Neuron (in vitro differentiated cells): ENCODE measurements around the gene BCR.
"Not testable (repeated sequence)": the region's sequence is repeated elsewhere in the genome, so short reads cannot be mapped to it uniquely, and the experiment has no call there.

Experiments
- H2AFZ ChIP-seq: one replicate; pipeline ENCODE4 v1.6.1; 2013; ENCODE audit warnings: low read depth, mild to moderate bottlenecking, inconsistent platforms, low read length, moderate library complexity
- H3K27me3 ChIP-seq: one replicate; pipeline ENCODE4 v1.6.1; 2013; ENCODE audit warnings: low read length; ENCODE audit not compliant: insufficient read depth
- H3K36me3 ChIP-seq: one replicate; pipeline ENCODE4 v1.6.1; 2013; ENCODE audit warnings: low read length; ENCODE audit not compliant: insufficient read depth
- H3K4me1 ChIP-seq: one replicate; pipeline ENCODE4 v1.6.1; 2013; ENCODE audit warnings: low read length; ENCODE audit not compliant: insufficient read depth
- H3K4me3 ChIP-seq: 2 replicates; pipeline ENCODE4 v1.5.1; 2013; ENCODE audit warnings: mild to moderate bottlenecking, low read length, moderate library complexity
- H3K9me3 ChIP-seq: one replicate; pipeline ENCODE4 v1.6.1; 2013; ENCODE audit warnings: low read length

BCR gene

DNA sequence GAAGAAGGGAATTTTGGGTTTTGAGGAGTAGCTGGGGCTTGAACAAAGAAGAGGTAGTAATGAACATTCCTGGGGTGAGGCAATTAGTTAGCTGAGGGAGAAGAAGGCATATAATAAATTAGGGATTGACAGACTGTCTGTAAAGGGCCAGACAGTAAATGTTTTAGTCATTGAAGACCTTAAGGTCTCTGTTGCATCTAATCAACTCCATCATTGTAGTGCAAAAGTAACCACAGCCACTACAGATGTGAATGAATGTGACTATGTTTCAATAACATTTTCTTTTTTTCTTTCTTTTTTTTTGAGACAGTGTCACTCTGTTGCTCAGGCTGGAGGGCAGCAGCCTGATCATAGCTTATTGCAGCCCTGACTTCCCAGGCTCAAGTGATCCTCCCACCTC lies 153.5 kb downstream of the BCR start:
- H2AFZ ChIP-seq = not testable (repeated sequence)

DNA sequence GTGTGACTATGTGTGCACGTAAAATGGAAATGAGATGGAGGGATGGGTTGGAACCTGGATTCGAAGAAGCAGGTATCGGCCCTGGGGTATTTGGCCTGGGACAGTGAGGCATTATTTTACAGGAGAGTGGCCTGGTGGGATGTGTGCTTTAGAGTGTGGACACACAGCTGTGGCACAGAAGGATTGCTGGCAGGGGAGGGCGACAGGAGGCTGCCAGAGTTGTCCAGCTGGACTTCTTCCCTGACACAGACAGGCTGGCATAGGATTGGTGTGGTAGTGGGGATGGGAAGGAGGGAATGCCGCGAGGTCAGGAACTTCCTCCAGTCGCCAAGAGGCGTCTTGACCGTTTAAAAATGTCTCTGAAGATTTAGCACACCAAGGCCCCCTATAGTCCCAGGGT lies 157.4 kb downstream of the BCR start:
- H3K9me3 ChIP-seq, H2AFZ ChIP-seq, H3K36me3 ChIP-seq, H3K4me1 ChIP-seq, H3K27me3 ChIP-seq, H3K4me3 ChIP-seq: not testable (repeated sequence)

More for the DNA sequence above, 153.5 kb downstream of the BCR start:
- H3K9me3 ChIP-seq, H3K4me1 ChIP-seq, H3K27me3 ChIP-seq, H3K36me3 ChIP-seq, H3K4me3 ChIP-seq: not testable (repeated sequence)

DNA sequence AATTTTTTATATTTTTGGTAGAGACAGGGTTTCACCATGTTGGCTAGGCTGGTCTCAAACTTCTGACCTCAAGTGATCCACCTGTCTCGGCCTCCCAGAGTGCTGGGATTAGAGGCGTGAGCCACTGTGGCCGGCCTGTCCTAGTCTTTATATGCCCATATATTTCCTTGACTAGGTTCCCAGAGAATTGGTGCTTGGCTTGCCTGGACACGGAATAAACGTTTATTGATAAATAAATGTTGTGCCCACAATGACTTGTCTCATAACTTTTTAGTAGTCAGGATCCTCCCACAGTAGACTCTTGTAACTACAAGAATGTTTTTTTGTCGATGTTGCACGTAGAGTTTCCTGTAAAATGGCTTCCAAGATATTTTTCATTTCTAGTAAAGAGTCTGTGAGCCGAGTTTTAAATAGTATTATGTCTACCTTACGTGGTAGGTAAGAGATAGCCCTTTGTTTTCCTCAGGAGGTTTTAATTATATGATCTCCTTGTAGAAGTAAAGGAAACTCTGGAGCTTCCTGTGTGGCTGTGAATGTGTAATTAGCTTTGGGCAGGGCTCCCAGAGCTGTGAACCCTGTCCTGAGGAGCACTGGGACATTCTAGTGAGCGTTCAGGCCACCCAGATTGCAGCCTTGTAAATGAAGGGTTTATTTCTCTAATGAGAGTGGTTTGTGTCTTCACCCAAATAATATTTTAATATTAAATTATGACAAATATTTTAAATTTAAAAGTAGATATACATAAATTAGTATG lies 161.8 kb downstream of the BCR start:
- H2AFZ ChIP-seq, H3K4me1 ChIP-seq, H3K4me3 ChIP-seq, H3K9me3 ChIP-seq, H3K27me3 ChIP-seq, H3K36me3 ChIP-seq: not testable (repeated sequence)

DNA sequence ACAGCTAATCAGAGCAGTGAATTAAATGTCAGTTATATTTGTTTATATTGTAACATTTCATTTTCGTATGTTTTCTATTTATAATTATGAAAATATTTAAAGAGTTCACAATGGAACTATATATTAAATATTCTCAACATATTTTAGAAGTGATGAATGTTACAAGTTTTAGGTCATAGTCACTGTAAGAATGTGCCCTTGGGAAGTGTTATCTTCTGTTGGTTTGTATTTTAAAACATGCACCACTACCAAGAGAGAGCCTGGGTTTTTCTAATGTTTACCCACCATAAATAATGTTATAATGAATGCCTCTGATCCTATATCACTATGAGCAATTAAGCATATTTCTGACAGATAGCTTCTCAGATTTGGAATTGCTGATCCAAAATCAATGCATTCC lies 171.0 kb downstream of the BCR start:
- no peaks in the 10 kb centered on the region for H3K9me3 ChIP-seq
- H2AFZ ChIP-seq = no peak overlapping the region
- no peaks in the 10 kb centered on the region for H3K4me1 ChIP-seq
- H3K36me3 ChIP-seq = no peaks in the 10 kb centered on the region
- H3K4me3 ChIP-seq = no peak overlapping the region
- peaks cover 14% of the 10 kb centered on the region for H3K27me3 ChIP-seq

DNA sequence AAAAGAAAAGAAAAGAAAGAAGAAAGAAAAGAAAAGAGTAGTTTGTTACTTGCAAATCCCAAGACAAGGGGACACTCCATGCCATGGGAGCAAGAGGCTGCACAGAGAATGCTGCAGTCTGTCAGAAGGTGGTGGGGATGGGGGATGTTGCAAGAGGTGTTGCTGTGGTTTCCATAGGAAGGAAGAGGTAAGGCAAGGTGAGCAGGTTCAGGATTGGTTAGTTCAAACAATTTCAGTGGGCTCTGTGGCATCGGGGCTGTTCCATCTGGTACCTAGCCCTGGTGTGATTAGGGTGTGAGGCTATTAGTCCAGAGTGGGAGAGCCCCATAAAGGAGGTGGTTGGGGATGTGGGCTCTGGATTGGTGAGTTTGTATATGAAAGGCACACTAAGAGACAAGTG lies 172.7 kb downstream of the BCR start:
- Histone ChIP-seq H3K9me3 (no peaks in the 10 kb centered on the region), H3K4me3 (no peak overlapping the region), H3K36me3 (no peaks in the 10 kb centered on the region), H3K4me1 (peaks cover 3% of the 10 kb centered on the region), H2AFZ (no peak overlapping the region), H3K27me3 (peaks cover 14% of the 10 kb centered on the region)

DNA sequence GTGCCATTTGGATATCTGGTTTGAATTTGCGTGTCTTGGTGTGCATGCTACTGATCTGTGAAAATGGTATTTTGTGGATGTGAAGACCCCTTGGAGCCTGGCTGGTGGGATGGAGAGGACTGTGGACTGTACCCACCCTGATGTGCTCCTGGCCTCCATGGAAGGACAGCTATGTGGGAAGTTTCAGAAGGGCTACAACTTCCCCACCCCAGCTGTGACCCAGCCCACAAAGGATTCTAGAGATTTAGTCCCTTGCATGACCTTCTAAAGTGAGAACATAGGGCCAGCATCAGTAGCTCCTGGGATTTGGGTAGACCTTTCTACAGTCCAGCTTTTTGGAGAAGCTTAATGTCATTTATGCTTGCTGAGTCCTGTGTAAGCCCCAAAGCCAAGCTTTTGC lies 173.4 kb downstream of the BCR start:
- H3K9me3 ChIP-seq = no peaks in the 10 kb centered on the region
- H3K27me3 ChIP-seq = peaks cover 14% of the 10 kb centered on the region
- H3K4me3 ChIP-seq = no peak overlapping the region
- H3K36me3 ChIP-seq = no peaks in the 10 kb centered on the region
- H3K4me1 ChIP-seq = peaks cover 3% of the 10 kb centered on the region
- no peak overlapping the region for H2AFZ ChIP-seq

DNA sequence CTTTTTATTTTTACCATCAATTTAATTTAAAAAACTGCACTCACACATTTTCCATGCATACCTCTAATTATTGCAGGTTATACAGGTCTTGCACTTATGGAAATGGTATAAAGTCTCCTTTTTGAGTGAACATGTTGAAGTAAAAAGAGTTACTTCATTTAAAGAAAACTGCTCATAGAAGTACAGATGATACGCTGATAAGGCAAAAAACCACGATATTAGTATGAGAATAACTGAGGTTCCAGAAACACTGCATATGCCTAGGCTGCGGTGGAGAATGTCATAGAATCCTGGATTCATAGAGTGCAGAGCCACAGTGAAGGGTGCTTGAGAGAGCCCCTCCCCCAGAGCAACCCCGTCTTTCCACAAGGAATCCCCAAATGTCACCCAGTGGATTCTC lies 175.8 kb downstream of the BCR start:
- H3K27me3 ChIP-seq = peaks cover 18% of the 10 kb centered on the region
- no peaks in the 10 kb centered on the region for H3K9me3 ChIP-seq
- H3K4me3 ChIP-seq = no peak overlapping the region
- H3K4me1 ChIP-seq = peaks cover 3% of the 10 kb centered on the region
- H2AFZ ChIP-seq = no peak overlapping the region
- no peaks in the 10 kb centered on the region for H3K36me3 ChIP-seq

DNA sequence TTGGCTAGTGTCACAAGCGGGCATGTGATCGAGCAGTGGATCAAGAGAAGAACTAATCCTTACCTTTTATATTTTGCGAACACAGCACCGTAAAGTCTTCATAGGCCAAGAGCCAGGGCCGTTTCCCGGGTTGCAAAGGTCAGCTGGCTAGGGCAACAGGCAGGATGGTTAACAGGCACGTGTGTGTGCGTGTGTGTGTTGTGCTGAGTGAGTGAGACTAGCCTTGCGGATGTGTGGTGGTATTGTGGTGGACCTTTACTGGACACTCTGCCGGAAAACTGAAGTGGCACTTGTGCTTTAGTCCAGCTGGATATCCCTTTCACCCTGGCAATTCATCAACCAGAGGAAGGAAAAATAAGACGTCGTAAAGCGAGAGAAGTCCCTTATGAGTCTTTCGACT lies 176.7 kb downstream of the BCR start:
- H3K4me3 ChIP-seq = no peak overlapping the region
- peaks cover 3% of the 10 kb centered on the region for H3K4me1 ChIP-seq
- H3K9me3 ChIP-seq = no peaks in the 10 kb centered on the region
- no peaks in the 10 kb centered on the region for H3K36me3 ChIP-seq
- peaks cover 15% of the 10 kb centered on the region for H3K27me3 ChIP-seq
- no peak overlapping the region for H2AFZ ChIP-seq

DNA sequence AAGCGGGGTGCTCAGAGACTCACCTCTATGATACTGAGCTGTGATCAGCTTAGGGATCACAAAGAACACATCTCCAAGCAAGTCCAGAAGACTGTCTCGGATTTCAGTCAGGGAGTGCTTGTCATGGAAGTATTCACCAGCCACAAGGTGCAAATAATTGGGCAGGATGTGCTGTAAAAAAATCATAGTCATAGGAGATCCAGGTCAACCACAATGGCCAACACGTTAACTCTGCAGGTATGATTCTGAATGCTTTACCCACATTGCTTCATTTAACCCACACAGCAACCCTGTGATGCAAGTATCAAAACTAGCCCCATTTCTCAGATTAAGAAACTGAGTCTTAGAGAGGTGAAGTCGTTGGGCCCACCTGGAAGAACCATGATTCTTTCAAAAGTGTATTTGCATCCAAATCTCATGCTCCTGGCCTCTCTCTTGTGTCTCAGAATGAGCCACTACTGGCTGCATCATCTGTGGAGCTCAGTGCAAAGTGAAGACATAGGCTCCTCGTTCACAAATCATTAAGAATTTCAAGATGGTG lies 179.3 kb downstream of the BCR start:
- H3K36me3 ChIP-seq = no peaks in the 10 kb centered on the region
- peaks cover 3% of the 10 kb centered on the region for H3K4me1 ChIP-seq
- H2AFZ ChIP-seq = no peak overlapping the region
- no peaks in the 10 kb centered on the region for H3K9me3 ChIP-seq
- H3K4me3 ChIP-seq = no peak overlapping the region
- H3K27me3 ChIP-seq = peaks cover 8% of the 10 kb centered on the region

DNA sequence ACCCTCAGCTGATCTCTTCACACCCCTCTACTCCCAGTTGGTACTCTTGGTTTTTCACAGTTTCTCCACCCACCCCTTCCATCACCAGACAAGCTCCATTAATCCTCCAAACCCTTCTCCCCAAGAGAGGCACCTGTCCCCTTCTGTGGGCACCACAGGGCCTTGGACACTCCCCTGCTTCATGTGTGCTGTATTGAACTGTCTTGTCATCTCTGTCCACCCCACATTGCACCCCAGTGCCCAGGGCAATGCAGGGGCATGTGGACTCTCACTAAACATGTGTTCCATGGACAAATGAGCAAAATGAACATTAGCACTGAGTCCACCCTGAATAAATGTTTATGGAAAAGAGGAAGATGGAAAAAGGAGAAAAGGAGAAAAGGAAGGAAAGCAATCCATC lies 181.4 kb downstream of the BCR start:
- Histone ChIP-seq H3K4me1 (peaks cover 3% of the 10 kb centered on the region), H3K4me3 (no peak overlapping the region), H3K9me3 (no peaks in the 10 kb centered on the region), H2AFZ (no peak overlapping the region), H3K27me3 (peaks cover 6% of the 10 kb centered on the region), H3K36me3 (no peaks in the 10 kb centered on the region)

DNA sequence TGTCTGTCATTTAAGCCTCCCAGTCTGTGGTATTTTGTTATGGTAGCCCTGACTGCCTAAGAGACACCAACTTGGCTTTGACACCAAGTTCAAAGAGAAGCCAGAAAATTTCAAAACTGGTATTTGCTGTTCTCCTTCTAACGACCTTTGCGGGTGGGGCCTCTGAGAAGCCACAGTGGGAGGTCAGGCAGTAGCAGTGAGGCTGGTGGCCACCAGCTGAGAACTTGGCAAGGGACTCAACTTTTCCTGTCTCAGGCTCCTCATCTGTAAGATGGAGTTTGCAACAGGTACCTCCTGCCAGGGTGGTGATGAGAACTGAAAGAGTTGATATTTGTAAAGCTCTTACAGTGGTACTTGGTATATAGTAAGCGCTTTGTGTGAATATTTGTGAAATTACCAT lies 183.4 kb downstream of the BCR start:
- Histone ChIP-seq H3K36me3 (no peaks in the 10 kb centered on the region), H3K4me1 (no peaks in the 10 kb centered on the region), H3K27me3 (peaks cover 18% of the 10 kb centered on the region), H3K4me3 (no peak overlapping the region), H2AFZ (no peak overlapping the region), H3K9me3 (no peaks in the 10 kb centered on the region)

DNA sequence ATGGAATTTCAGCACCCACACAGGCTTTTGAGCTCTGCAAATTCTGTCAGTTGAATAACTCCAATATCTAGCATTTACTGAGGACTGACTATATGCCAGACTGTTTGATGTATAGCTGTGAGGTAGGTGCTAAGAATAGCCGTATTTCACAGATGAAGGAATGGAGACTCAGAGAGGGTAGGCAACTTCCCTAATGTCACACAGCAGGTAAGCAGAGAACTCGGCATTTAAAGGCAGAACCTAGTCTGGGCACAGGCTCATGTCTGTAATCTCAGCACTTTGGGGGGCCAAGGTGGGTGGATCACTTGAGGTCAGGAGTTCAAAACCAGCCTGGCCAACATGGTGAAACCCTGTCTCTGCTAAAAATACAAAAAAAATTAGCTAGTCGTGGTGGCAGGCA lies 184.1 kb downstream of the BCR start:
- no peaks in the 10 kb centered on the region for H3K4me1 ChIP-seq
- no peak overlapping the region for H2AFZ ChIP-seq
- peaks cover 20% of the 10 kb centered on the region for H3K27me3 ChIP-seq
- no peaks in the 10 kb centered on the region for H3K36me3 ChIP-seq
- no peak overlapping the region for H3K4me3 ChIP-seq
- no peaks in the 10 kb centered on the region for H3K9me3 ChIP-seq

DNA sequence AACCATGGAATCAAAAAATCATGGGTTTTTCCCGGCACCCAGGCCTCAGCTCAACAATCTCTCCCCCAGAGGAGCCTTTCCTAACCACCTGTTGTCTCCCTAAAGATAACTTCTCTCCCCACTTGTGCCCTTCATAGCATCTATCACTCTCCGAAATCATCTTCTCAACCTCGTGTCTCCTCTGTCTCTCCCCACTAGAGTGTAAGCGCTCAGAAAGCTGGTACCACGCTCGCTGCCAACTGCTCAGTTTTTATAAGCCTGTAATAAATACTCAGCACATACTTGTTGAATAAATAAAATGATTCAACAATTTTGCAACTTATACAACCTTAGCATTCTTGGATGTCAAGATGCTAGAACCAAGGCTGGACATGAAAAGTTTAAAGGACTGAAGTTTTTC lies 185.2 kb downstream of the BCR start:
- Histone ChIP-seq H3K27me3 (peaks cover 19% of the 10 kb centered on the region), H2AFZ (no peak overlapping the region), H3K4me1 (no peaks in the 10 kb centered on the region)

DNA sequence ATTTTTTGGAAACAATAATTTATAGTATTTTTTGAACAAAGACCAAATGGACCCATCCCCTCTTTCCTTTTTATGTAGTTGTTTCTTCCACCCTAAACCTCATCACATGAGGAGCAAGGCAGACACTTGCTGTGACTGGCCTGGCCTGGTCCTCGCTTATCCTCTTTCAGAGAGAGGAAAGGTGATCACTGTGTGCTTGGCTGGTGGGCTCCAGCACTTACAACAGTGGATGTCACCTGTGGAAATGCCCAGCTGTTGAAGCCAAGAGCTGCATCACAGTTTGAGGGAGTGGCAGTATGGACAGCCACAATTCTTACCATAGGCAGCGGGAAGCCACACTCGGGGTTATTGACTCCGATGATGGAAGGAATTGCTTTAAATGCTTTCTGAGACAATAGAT lies 185.7 kb downstream of the BCR start:
- no peak overlapping the region for H2AFZ ChIP-seq
- H3K4me3 ChIP-seq = no peak overlapping the region
- no peaks in the 10 kb centered on the region for H3K4me1 ChIP-seq
- peaks cover 19% of the 10 kb centered on the region for H3K27me3 ChIP-seq
- no peaks in the 10 kb centered on the region for H3K9me3 ChIP-seq
- no peaks in the 10 kb centered on the region for H3K36me3 ChIP-seq

More for the DNA sequence above, 185.2 kb downstream of the BCR start:
- Histone ChIP-seq H3K36me3 (no peaks in the 10 kb centered on the region), H3K4me3 (no peak overlapping the region), H3K9me3 (no peaks in the 10 kb centered on the region)
